ENCODE data around the gene KRT39.
A peak's percentile ranks its signal among the peaks of the same experiment; 100 is the strongest.
"Not testable (repeated sequence)": the region's sequence is repeated elsewhere in the genome, so short reads cannot be mapped to it uniquely, and the experiment has no call there.

KRT39 gene

DNA sequence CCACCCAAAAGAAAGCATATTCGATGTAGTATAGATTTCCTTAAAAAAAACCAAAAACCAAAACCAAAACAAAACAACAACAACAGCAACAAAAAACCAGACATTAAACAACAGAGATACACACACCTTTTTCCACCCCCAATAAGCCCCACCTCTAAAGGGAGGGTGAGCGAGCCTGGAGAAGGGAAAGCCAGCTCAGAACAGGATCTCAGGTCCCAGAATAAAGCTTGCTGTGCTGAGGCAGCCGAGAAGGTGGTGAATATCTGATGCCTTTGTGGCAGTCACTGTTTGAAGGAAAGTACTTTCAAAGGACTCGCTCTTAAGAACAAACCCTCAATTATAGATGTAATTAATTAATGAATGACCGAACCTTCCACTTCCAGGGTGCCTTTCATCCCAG lies 29.8 kb downstream of the KRT39 start:
- DNase-seq: no peak

DNA sequence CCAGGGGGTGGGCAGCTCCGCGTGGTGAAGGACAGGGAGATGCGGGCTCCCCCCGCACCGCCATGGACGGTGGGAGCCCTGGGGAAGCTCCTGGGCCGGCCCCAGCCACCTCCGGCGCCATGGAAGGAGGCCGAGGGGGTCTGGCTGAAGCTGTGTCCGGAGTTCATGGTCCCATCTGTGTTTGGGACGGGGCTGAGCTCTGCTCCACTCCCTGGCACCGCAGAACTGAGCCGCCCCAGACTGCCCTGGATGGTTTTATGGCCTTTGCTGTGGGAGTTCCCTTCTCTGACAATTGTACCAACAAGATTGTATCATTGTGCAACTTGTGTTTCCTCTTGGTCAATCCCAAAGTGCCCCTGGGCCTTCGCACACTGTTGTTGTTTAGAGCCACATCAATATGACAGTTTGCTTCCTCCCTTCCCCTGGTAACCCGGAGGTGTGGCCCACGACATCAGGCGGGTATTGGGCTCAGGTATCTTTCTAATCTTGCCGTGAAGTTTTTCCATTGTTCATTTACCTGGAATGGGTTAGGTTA lies 30.2 kb downstream of the KRT39 start:
- no peak for DNase-seq

DNA sequence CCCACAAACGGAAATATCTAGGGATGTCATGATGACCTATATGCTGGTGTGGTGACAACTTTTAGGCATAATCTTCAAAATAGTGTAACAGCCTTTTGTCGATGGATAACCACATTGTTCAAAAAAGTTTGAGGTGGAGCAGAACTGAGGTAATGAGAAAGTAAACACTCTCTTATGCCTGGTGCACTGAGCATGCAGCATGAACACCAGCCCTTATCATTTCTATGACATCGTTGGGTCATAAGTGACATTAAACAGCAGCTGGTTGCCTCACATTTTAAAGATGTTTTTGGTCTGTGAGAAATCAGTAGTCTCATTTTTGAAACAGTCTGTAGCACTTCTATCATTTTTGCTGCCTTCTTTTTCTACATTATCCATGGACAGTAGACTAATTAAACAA lies 31.1 kb downstream of the KRT39 start:
- no peak for DNase-seq

DNA sequence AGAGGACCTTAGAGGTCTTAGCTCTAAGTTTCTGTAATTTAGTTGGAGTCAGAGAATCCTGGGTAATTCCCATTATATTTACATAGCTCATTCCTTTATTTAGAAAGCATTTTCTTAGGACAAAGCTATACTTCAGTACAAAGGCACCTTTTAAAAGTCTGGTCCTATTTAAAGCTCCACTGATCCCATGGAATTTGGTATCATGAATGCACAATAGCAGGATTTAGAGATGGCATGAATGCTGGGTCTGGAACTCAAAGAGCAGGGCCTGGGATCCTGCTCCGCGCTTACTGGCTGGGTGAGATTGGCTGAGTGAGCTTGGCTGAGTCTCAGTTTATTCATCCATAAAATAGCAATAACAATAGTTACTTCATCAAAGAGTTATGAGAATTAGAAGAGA lies 34.1 kb downstream of the KRT39 start:
- DNase-seq: no peak

DNA sequence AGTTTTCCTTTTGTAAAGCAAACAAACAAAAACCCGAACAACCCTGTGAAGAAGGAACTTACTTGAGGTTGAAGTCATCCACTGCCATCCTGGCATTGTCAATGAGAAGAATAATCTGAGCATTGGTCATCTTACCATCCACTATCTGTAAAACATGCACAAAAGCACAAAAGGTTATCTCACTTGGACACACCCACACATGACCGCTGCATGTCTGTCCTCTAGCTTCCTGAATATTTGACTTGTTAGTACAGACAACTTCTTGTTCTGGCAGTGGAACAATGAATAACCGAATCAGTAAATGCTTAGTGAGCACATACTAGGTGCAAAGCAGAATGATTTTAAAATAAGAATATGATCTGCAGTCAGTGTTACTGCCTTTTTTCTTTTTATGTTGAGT lies 35.4 kb downstream of the KRT39 start:
- no peak for DNase-seq

DNA sequence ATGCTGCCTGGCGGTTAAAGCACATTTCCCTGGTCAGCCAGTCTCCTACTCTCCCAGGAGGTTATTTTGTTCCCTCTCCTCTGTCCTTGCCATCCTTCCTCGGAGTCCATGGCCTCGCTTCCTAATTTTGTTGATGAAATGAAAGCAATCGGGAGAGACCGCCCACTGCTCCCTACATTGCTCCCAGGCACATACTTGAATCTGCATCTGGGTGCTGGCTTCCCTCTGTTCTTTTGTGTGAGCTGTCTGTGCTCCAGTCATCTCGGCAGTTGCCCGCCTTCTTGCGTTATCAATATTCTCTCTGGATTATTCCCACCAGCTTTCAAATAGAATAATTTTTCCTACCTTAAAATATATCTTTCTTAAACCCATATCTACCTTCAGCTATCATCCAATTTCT lies 40.4 kb downstream of the KRT39 start:
- no peak for DNase-seq

DNA sequence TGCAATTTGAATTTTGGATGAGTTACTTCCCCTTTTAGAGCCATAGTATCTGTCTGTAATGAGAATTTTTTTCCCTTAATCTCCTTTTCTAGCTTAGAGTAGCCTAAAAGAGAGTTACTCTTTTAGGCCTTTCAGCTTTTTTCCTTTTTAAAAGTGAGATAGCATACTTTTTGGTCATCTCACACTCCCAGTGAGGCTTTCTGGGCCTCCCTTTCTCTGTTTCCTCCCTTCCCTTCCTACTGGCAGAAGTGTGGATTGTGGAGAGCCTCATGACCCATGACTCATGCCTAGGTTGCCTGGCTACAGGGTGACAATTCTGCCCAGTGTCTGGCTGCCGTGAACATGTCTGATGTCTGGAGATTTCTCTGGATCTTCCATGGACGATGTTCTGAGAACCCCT lies 44.5 kb downstream of the KRT39 start:
- DNase-seq: no peak

DNA sequence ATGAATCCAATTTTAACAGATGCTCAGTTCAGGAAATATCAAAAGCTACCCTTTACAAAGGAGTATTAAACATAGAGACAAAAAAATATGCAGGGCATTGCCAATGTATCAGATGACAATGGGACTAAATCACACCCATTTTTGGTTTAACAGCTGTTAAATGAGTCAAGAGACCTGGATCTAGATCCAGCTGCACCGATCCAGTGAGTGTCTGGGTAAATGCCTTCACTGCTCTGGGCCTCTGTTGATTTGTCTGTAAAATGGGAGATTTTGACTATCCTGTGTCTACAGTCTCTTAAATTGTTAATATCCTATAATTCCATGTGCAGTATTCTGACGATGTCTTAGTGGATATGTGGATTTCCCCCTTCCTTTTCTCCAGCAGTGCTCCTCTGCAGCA lies 45.7 kb downstream of the KRT39 start:
- no peak for DNase-seq

DNA sequence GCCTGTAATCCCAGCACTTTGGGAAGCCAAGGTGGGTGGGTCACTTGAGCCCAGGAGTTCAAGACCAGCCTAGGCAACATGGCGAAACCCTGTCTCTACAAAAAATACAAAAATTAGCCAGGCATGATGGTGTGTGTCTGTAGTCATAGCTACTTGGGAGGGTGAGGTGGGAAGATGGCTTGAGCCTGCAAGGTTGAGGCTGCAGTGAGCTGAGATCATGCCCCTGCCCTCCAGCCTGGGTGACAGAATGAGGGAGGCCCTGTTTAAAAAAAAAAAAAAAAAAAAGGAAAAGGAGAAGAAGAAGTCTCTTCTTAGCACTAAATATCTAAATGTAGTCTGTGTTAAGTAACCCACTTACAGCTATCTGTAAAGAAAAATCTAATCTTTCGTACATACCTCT lies 49.6 kb downstream of the KRT39 start:
- DNase-seq: not testable (repeated sequence)

DNA sequence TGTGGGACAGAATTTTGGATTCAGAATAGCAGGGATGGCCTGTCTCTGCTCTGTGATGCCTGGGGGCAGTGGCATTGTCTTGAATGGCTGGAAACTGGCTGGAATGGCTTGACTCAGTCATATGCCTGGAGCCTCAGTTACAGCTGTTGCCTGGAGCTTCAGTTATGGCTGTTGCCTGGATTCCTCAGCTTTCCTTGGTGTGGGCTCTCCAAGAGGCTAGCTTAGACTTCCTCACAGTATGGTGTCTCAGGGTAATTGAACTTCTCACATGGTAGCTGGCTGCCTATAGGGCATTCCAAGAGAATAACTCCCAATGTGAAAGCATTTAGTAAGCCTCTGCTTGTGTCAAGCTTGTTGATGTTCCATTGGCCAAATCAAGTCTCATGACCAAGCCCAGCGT lies 50.4 kb downstream of the KRT39 start:
- no peak for DNase-seq

DNA sequence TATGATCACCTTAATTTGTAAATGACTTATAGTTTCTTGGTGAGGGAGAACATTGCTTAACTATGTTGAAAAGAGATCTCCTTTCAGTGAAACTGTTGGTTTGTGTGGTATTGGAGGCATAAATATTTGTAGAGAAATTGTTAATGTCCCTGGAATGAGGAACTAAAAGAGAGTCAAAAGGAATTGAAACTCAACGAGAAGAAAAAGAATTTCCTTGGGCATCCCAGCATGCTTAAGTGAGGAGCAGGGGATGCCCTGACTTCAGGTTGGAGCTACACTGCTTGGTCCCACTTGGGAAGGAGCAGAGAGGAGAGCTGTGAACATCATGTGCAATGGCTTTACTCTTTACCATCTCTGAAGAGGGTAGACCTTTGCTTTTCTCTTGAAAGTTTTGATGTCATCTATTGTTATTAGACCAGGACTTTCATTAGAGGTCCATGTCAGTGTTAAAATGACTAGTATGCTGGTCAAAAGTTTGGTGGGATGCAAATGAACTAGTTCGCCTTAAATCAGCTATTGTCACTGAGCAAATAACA lies 51.0 kb downstream of the KRT39 start:
- DNase-seq: no peak

DNA sequence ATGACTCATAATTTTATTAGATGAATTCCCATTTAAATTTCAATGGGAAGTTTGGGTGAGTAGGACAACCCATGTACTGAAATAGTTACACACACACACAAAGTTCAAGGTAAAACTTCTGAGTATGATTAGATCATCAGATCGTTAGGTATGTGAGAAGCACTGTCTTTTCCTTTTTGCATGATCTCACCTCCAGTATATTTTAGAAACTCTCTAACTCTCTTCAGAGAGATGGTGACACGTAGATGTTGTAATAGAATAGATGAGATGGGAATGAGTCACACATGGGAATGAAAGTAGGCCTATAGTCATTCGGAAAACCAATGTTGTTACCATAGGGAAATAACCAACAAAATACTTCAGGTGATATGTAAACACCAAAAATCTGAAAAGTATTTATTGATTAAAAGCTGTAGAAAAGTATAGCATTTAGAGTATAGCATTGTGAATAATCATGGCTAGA lies 51.5 kb downstream of the KRT39 start:
- no peak for DNase-seq

DNA sequence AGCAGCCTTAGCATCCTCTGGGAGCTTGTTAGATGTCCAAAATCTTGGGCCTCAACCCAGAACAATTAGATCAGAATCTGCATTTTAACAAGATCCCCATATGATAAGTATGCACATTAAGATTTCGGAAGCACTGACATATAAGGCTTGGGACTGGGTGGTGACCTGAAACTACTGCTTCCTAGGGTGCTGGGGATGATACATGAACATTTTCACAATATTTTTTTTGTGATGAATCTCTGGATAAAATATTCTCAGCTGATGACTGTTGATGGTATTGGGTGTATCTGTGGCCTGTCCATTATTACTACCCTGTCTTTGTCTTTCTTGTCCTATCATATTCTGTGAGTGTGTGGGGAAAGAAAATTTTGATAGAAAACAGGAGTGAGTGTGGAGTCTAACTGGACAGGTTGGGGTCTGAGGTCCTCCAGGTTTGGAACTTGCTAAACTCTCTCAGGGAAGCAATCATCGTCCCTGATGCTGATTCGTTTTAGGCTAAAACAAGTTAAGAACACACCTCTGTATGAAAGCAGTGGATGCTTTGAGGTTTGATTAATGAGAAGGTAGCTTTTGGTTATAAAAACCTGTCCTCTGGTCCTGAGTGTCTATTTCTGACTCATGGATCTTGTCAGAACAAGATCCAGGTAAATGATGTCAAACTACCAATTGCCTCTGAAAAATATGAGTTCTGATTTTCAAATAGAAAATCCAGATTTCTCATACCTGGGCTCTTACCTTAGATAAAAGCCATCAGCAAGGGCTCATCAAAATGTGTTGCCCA lies 52.5 kb downstream of the KRT39 start:
- no peak for DNase-seq

DNA sequence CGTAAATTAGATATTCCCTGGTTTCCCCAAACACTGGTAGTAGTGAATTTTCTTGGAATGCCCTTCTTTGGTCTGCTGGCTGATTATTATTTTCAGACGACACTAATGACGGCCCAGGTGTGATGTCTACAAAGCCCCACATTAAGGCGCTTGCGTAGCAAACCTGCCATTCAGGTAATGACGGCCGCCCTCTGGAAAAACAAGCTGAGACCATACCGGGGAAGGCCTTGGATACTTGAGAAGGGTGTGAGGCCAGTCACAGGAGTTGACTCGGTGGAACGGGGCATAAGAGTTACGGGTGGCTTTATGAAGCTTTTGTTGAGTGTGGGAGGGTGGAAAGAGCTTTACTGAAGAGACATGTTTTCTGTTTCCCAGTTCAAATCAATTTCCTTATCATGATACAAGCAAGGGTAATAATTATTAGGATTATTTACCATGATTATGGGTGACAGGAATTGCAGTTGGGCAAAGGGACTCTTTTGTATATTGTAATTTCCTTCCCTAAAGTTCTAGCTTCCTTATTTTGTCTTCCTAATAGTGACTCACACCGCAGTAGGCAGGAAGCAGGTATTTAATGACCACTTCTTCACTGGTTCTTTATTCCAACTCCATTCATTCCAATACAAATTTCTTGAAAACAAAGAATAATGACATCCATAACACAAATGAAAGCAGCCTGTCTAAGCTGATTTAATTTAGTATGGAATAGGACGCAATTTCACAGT lies 54.1 kb downstream of the KRT39 start:
- DNase-seq: no peak

DNA sequence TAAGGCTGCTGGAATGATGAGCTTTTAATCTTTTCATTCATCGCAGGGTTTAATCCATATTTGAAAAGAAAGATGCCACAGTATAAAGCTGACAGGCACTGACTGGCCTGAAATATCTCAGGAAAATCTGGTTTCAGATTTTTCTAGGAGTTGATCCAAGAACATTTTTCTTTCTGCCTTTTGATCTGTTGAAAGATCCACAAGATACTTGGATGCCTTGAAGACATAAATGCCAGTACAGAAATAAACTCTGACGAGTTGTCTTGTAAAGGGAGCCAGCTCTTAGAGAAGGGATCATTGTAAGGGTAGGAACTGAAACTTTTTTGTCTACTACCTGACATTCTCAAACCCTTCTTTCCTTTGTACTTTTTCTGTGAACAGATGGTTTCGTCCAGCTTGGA lies 56.3 kb downstream of the KRT39 start:
- no peak for DNase-seq

DNA sequence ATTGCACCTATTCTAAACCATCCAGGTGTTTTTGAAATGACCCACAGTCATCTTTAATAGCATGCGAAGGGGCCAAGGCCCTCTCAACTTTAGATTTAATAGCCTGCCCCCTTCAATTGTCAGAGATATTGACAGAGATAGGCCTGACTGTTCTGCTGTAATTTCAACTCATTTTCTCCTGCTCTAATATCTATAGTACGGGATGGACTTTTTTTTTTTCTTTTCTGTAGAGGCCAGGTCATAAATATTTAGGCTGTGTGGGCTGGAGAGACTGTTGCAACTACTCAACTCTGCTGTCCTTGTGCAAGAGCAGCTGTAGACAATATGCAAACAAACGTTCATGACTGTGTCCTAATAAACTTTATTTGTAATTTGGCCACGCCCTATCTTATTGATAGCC lies 57.0 kb downstream of the KRT39 start:
- no peak for DNase-seq

DNA sequence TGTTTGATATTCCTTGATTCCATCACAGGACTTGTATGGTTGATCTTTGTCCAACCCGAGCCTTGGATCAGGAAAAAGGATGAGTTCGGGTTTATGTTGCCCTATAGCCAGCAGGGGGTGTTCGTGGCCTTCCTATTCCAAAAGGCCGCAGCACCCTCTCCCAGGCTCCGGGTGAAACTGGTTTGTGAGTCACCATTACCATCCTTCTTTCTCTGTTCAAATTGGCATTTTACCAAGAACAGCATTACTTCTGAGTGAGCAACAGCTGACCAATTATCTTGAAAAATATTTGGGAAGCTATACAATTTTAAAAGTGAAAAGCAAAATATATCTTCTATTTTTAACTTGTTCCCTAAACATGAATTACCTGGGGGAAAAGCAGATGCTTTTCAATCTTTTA lies 57.4 kb downstream of the KRT39 start:
- DNase-seq: peak; percentile 94
